ENCODE data around the gene NCOA1.

NCOA1 gene

GRCh38 chr2:24472416-24472815 is 18.6 kb upstream of the NCOA1 start:
- Histone ChIP-seq H3K9me3 (replicated peaks in 1 of 2; ENCODE audit: control insufficient read depth in 2 of 2, insufficient read depth in 1 of 2, low read depth in 1 of 2, low read length in 2 of 2) (peaks cover 0 to 1% of the 10 kb centered on the region in 2 donors), H2AFZ (ENCODE audit: low read length) (no peak overlapping the region), H3K79me1 (ENCODE audit: low read depth, low read length) (no peaks in the 10 kb centered on the region), H3K4me3 (ENCODE audit: low read length in 2 of 2) (no peak overlapping the region), H3K36me3 (replicated peaks in 1 of 2; ENCODE audit: control insufficient read depth in 2 of 2, insufficient read depth in 2 of 2, low read length in 2 of 2) (no peaks in the 10 kb centered on the region), H3K18ac (ENCODE audit: low read length) (no peak overlapping the region), H3K4ac (ENCODE audit: low read length) (no peak overlapping the region), H3K27me3 (ENCODE audit: control insufficient read depth in 3 of 3, insufficient read depth in 3 of 3, low read depth in 1 of 3, low read length in 3 of 3) (no peaks in the 10 kb centered on the region), H3K9ac (ENCODE audit: low read depth, low read length, poor library complexity) (no peak overlapping the region), H2BK120ac (ENCODE audit: low read depth, low read length) (no peak overlapping the region), H3K4me2 (ENCODE audit: insufficient read depth, low read length, poor library complexity, severe bottlenecking) (no peak overlapping the region), H4K8ac (ENCODE audit: low read depth, low read length) (no peak overlapping the region), H3K27ac (replicated peaks; ENCODE audit: low read length) (no peak overlapping the region), H2BK15ac (ENCODE audit: low read length) (no peak overlapping the region), H2BK12ac (ENCODE audit: low read length) (no peak overlapping the region), H4K91ac (ENCODE audit: low read depth, low read length, poor library complexity) (no peak overlapping the region), H3K23ac (ENCODE audit: low read depth, low read length, poor library complexity) (no peak overlapping the region), H3K14ac (ENCODE audit: low read length) (no peak overlapping the region), H3K4me1 (ENCODE audit: control insufficient read depth in 2 of 2, insufficient read depth in 1 of 2, low read depth in 1 of 2, low read length in 2 of 2) (no peaks in the 10 kb centered on the region), H2AK5ac (ENCODE audit: low read depth, low read length) (no peak overlapping the region), H2BK5ac (ENCODE audit: low read length) (no peak overlapping the region)
- DNase-seq (ENCODE audit: low spot score), result no peak
- WGBS, 2 donors (ENCODE audit: extremely low coverage in 2 of 2, insufficient read length in 2 of 2, insufficient replicate concordance in 1 of 2), result no CpG with 5 or more reads among the region's 1 CpG

DNA sequence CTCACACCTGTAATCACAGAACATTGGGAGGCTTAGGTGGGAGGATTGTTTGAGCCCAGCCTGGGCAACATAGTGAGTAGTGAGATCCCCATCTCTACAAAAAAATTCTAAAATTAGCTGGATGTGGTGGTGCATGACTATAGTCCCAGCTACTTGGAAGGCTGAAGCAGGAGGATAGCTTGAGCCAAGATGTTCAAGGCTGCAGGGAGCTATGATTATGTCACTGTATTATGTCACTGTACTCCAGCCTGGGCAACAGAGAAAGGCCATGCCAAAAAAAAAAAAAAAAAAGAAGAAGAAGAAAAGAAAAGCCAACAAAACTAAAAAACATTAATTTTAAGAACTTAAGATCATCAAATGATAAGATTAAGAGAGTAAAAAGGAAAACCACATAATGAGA is 17.4 kb upstream of the NCOA1 start:
- Histone ChIP-seq H4K91ac (ENCODE audit: low read depth, low read length, poor library complexity) (no peak overlapping the region), H2AFZ (ENCODE audit: low read length) (no peak overlapping the region), H2BK5ac (ENCODE audit: low read length) (no peak overlapping the region), H3K36me3 (replicated peaks in 1 of 2; ENCODE audit: control insufficient read depth in 2 of 2, insufficient read depth in 2 of 2, low read length in 2 of 2) (no peaks in the 10 kb centered on the region), H2BK15ac (ENCODE audit: low read length) (no peak overlapping the region), H3K18ac (ENCODE audit: low read length) (no peak overlapping the region), H3K9me3 (replicated peaks in 1 of 2; ENCODE audit: control insufficient read depth in 2 of 2, insufficient read depth in 1 of 2, low read depth in 1 of 2, low read length in 2 of 2) (peaks cover 0 to 1% of the 10 kb centered on the region in 2 donors), H3K23ac (ENCODE audit: low read depth, low read length, poor library complexity) (no peak overlapping the region), H3K4me3 (ENCODE audit: low read length in 2 of 2) (no peak overlapping the region), H3K4ac (ENCODE audit: low read length) (no peak overlapping the region), H3K27ac (replicated peaks; ENCODE audit: low read length) (no peak overlapping the region), H2BK12ac (ENCODE audit: low read length) (no peak overlapping the region), H3K27me3 (ENCODE audit: control insufficient read depth in 3 of 3, insufficient read depth in 3 of 3, low read depth in 1 of 3, low read length in 3 of 3) (no peaks in the 10 kb centered on the region), H3K4me1 (ENCODE audit: control insufficient read depth in 2 of 2, insufficient read depth in 1 of 2, low read depth in 1 of 2, low read length in 2 of 2) (no peaks in the 10 kb centered on the region), H3K9ac (ENCODE audit: low read depth, low read length, poor library complexity) (no peak overlapping the region), H4K8ac (ENCODE audit: low read depth, low read length) (no peak overlapping the region), H2AK5ac (ENCODE audit: low read depth, low read length) (no peak overlapping the region), H3K14ac (ENCODE audit: low read length) (no peak overlapping the region), H3K79me1 (ENCODE audit: low read depth, low read length) (no peaks in the 10 kb centered on the region), H3K4me2 (ENCODE audit: insufficient read depth, low read length, poor library complexity, severe bottlenecking) (no peak overlapping the region), H2BK120ac (ENCODE audit: low read depth, low read length) (no peak overlapping the region)
- no peak for DNase-seq (ENCODE audit: low spot score)

GRCh38 chr2:24474053-24474452 is 17.0 kb upstream of the NCOA1 start:
- H2BK12ac ChIP-seq (ENCODE audit: low read length), result no peak overlapping the region
- H4K8ac ChIP-seq (ENCODE audit: low read depth, low read length), result no peak overlapping the region
- no peak overlapping the region for H3K4ac ChIP-seq (ENCODE audit: low read length)
- H3K23ac ChIP-seq (ENCODE audit: low read depth, low read length, poor library complexity), result no peak overlapping the region
- H3K36me3 ChIP-seq (replicated peaks in 1 of 2; ENCODE audit: control insufficient read depth in 2 of 2, insufficient read depth in 2 of 2, low read length in 2 of 2), result no peaks in the 10 kb centered on the region
- H3K14ac ChIP-seq (ENCODE audit: low read length), result no peak overlapping the region
- H3K4me3 ChIP-seq (ENCODE audit: low read length in 2 of 2), result no peak overlapping the region
- H3K79me1 ChIP-seq (ENCODE audit: low read depth, low read length), result no peaks in the 10 kb centered on the region
- H3K4me1 ChIP-seq (ENCODE audit: control insufficient read depth in 2 of 2, insufficient read depth in 1 of 2, low read depth in 1 of 2, low read length in 2 of 2), result no peaks in the 10 kb centered on the region
- H3K18ac ChIP-seq (ENCODE audit: low read length), result no peak overlapping the region
- DNase-seq (ENCODE audit: low spot score), result no peak
- H2BK5ac ChIP-seq (ENCODE audit: low read length), result no peak overlapping the region
- no peak overlapping the region for H2AFZ ChIP-seq (ENCODE audit: low read length)
- H3K27ac ChIP-seq (replicated peaks; ENCODE audit: low read length), result no peak overlapping the region
- H2AK5ac ChIP-seq (ENCODE audit: low read depth, low read length), result no peak overlapping the region
- no CpG with 5 or more reads among the region's 5 CpGs for WGBS, 2 donors (ENCODE audit: extremely low coverage in 2 of 2, insufficient read length in 2 of 2, insufficient replicate concordance in 1 of 2)
- peaks cover 0 to 1% of the 10 kb centered on the region in 2 donors for H3K9me3 ChIP-seq (replicated peaks in 1 of 2; ENCODE audit: control insufficient read depth in 2 of 2, insufficient read depth in 1 of 2, low read depth in 1 of 2, low read length in 2 of 2)
- H4K91ac ChIP-seq (ENCODE audit: low read depth, low read length, poor library complexity), result no peak overlapping the region
- H3K27me3 ChIP-seq (ENCODE audit: control insufficient read depth in 3 of 3, insufficient read depth in 3 of 3, low read depth in 1 of 3, low read length in 3 of 3), result no peaks in the 10 kb centered on the region
- no peak overlapping the region for H3K9ac ChIP-seq (ENCODE audit: low read depth, low read length, poor library complexity)
- H2BK15ac ChIP-seq (ENCODE audit: low read length), result no peak overlapping the region
- H2BK120ac ChIP-seq (ENCODE audit: low read depth, low read length), result no peak overlapping the region
- no peak overlapping the region for H3K4me2 ChIP-seq (ENCODE audit: insufficient read depth, low read length, poor library complexity, severe bottlenecking)

DNA sequence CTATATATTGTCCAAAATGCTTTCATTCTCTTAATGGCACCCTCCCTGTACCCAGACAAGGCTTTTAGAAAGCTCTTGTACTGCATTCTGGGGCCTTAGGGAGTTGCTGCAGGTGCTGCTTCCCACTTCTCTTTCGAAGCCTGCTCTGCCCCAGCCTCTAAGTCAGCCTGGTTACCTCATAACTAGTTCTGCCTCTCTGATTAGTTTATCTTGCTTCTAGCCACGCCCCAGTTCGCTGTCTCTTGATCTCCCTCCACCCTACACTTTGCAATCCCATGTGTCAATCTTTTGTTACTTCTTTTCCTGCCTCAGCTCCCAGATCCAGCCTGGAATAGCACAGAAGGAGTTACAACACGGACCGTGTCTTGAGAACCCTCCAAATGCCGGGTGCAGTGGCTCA is 13.8 kb upstream of the NCOA1 start:
- no peak overlapping the region for H3K9ac ChIP-seq (ENCODE audit: low read depth, low read length, poor library complexity)
- no CpG with 5 or more reads among the region's 6 CpGs for WGBS, 2 donors (ENCODE audit: extremely low coverage in 2 of 2, insufficient read length in 2 of 2, insufficient replicate concordance in 1 of 2)
- no peak for DNase-seq (ENCODE audit: low spot score)
- H2BK12ac ChIP-seq (ENCODE audit: low read length), result no peak overlapping the region
- H3K9me3 ChIP-seq (replicated peaks in 1 of 2; ENCODE audit: control insufficient read depth in 2 of 2, insufficient read depth in 1 of 2, low read depth in 1 of 2, low read length in 2 of 2), result peaks cover 0 to 3% of the 10 kb centered on the region in 2 donors
- no peak overlapping the region for H2BK15ac ChIP-seq (ENCODE audit: low read length)
- no peak overlapping the region for H2BK5ac ChIP-seq (ENCODE audit: low read length)
- no peak overlapping the region for H3K4ac ChIP-seq (ENCODE audit: low read length)
- H2BK120ac ChIP-seq (ENCODE audit: low read depth, low read length), result no peak overlapping the region
- H2AFZ ChIP-seq (ENCODE audit: low read length), result no peak overlapping the region
- H3K23ac ChIP-seq (ENCODE audit: low read depth, low read length, poor library complexity), result no peak overlapping the region
- H3K79me1 ChIP-seq (ENCODE audit: low read depth, low read length), result no peaks in the 10 kb centered on the region
- no peaks in the 10 kb centered on the region for H3K27me3 ChIP-seq (ENCODE audit: control insufficient read depth in 3 of 3, insufficient read depth in 3 of 3, low read depth in 1 of 3, low read length in 3 of 3)
- no peak overlapping the region for H3K27ac ChIP-seq (replicated peaks; ENCODE audit: low read length)
- H3K4me1 ChIP-seq (ENCODE audit: control insufficient read depth in 2 of 2, insufficient read depth in 1 of 2, low read depth in 1 of 2, low read length in 2 of 2), result no peaks in the 10 kb centered on the region
- no peak overlapping the region for H3K18ac ChIP-seq (ENCODE audit: low read length)
- H3K4me3 ChIP-seq (ENCODE audit: low read length in 2 of 2), result no peak overlapping the region
- no peaks in the 10 kb centered on the region for H3K36me3 ChIP-seq (replicated peaks in 1 of 2; ENCODE audit: control insufficient read depth in 2 of 2, insufficient read depth in 2 of 2, low read length in 2 of 2)
- no peak overlapping the region for H2AK5ac ChIP-seq (ENCODE audit: low read depth, low read length)
- no peak overlapping the region for H4K8ac ChIP-seq (ENCODE audit: low read depth, low read length)
- H3K14ac ChIP-seq (ENCODE audit: low read length), result no peak overlapping the region
- H4K91ac ChIP-seq (ENCODE audit: low read depth, low read length, poor library complexity), result no peak overlapping the region
- no peak overlapping the region for H3K4me2 ChIP-seq (ENCODE audit: insufficient read depth, low read length, poor library complexity, severe bottlenecking)
